A549 (cell line): Measurements from ENCODE around the gene THOC2. TPM values are rescaled to one million over a fixed set of nuclear protein-coding genes. Genes with fewer than 3 reads are reported as not detected.

Experiments used
- ATAC-seq, 2 experiments: fragments of 200-7000 bp in 1 of 2; fragments of >200 bp in 1 of 2; cut with Nextera tagmentation in 1 of 2; cut with Tn5 transposase in 1 of 2; 3 replicates each; pipeline versions ENCODE4 v1.8.0 to v1.9.1; 2018 to 2020; ENCODE audit warnings: mild to moderate bottlenecking in 1 of 2, moderate library complexity in 1 of 2
- CTCF ChIA-PET: fragments of 300-600 bp; sonication (Branson Sonifier 250); formaldehyde crosslinking; extraction: SDS; loops from one replicate; lab custom pipeline; 2021; ENCODE audit warnings: antibody characterized with exemption, inconsistent platforms; lab: Yijun Ruan, JAX
- POLR2A ChIA-PET: fragments of 350-600 bp; formaldehyde crosslinking; extraction: SDS; loops from one replicate; lab custom pipeline; 2021; ENCODE audit warnings: antibody characterized with exemption, inconsistent platforms; lab: Yijun Ruan, JAX
- DNase-seq, 2 experiments: peaks; one replicate each; pipeline versions ENCODE4 v3.0.0 to v3.0.0-alpha.2; 2011 to 2016; ENCODE audit warnings: low read depth in 1 of 2, low spot score in 1 of 2
- FAIRE-seq: peaks from 2 replicates; lab custom pipeline; 2011; peaks lifted over from hg19 to GRCh38; lab: Jason Lieb, UNC
- H3K27ac ChIP-seq, 2 experiments: fragments of >200 bp; sonication (Bioruptor Twin); formaldehyde crosslinking; 3 replicates each; pipeline ENCODE4 v1.5.1; 2016 to 2017
- H3K4me1 ChIP-seq: fragments of >200 bp; sonication (Bioruptor Twin); formaldehyde crosslinking; 3 replicates; pipeline ENCODE4 v1.6.1; 2016
- H3K4me2 ChIP-seq: fragments of >200 bp; sonication (Bioruptor Twin); formaldehyde crosslinking; 3 replicates; pipeline ENCODE4 v1.6.1; 2016
- H3K4me3 ChIP-seq: fragments of >200 bp; sonication (Bioruptor Twin); formaldehyde crosslinking; 3 replicates; pipeline ENCODE4 v1.5.1; 2016
- H3K9me3 ChIP-seq: fragments of >200 bp; sonication (Bioruptor Twin); formaldehyde crosslinking; 3 replicates; pipeline ENCODE4 v1.6.1; 2016
- CBX2 ChIP-seq: fragments of 200-600 bp; sonication (generic); IDR thresholded peaks from 2 replicates; pipeline ENCODE4 v1.6.1; 2016; ENCODE audit warnings: low read depth, mild to moderate bottlenecking, borderline replicate concordance
- CBX8 ChIP-seq: fragments of 200-600 bp; sonication (generic); IDR thresholded peaks from 2 replicates; pipeline ENCODE4 v1.6.1; 2016
- CHD2 ChIP-seq: fragments of 150-350 bp; IDR thresholded peaks from 2 replicates; pipeline ENCODE4 v1.6.1; 2014; ENCODE audit warnings: low read length; ENCODE audit not compliant: partially characterized antibody
- CHD4 ChIP-seq: fragments of 200-600 bp; sonication (generic); IDR thresholded peaks from 2 replicates; pipeline ENCODE4 v1.6.1; 2016; ENCODE audit warnings: antibody characterized with exemption, mild to moderate bottlenecking, borderline replicate concordance
- E2F6 ChIP-seq: IDR thresholded peaks from 2 replicates; pipeline ENCODE4 v1.6.1; 2012; ENCODE audit warnings: low read depth, borderline replicate concordance
- ESRRA ChIP-seq: fragments of 150-350 bp; IDR thresholded peaks from 2 replicates; pipeline ENCODE4 v1.6.1; 2014; ENCODE audit warnings: mild to moderate bottlenecking, low read length, borderline replicate concordance
- FOXS1 ChIP-seq: fragments of 250-450 bp; sonication (Bioruptor Pico); IDR thresholded peaks from 2 replicates; pipeline ENCODE4 v1.5.0; 2020; ENCODE audit warnings: mild to moderate bottlenecking, moderate library complexity
- HMGXB4 ChIP-seq: fragments of 250-450 bp; sonication (Bioruptor Pico); IDR thresholded peaks from 2 replicates; pipeline ENCODE4 v1.5.0; 2021; ENCODE audit warnings: mild to moderate bottlenecking, moderate library complexity, borderline replicate concordance
- JUN ChIP-seq, 2 experiments: fragments of >200 bp; sonication (Bioruptor Twin); formaldehyde crosslinking; IDR thresholded peaks; 2 replicates in 1 of 2; 3 replicates in 1 of 2; pipeline ENCODE4 v1.6.1; 2016 to 2017
- JUNB ChIP-seq: fragments of >200 bp; sonication (Bioruptor Twin); formaldehyde crosslinking; IDR thresholded peaks from 2 replicates; pipeline ENCODE4 v1.6.1; 2016
- KDM1A ChIP-seq: fragments of 200-600 bp; sonication (generic); IDR thresholded peaks from 2 replicates; pipeline ENCODE4 v1.6.1; 2016; ENCODE audit warnings: low read depth, mild to moderate bottlenecking
- NR3C1 ChIP-seq: fragments of >200 bp; sonication (Bioruptor Twin); formaldehyde crosslinking; IDR thresholded peaks from 3 replicates; pipeline ENCODE4 v1.6.1; 2017
- POLR2A ChIP-seq: IDR thresholded peaks from 2 replicates; pipeline ENCODE4 v1.6.1; 2012; ENCODE audit warnings: mild to moderate bottlenecking, low read length
- RAD21 ChIP-seq, 2 experiments: fragments of >200 bp in 1 of 2; sonication (Bioruptor Twin) in 1 of 2; formaldehyde crosslinking in 1 of 2; IDR thresholded peaks in 1 of 2; conservative IDR thresholded peaks in 1 of 2; 2 replicates in 1 of 2; 3 replicates in 1 of 2; pipeline ENCODE4 v1.6.1; 2012 to 2018; ENCODE audit warnings: inconsistent platforms in 1 of 2
- REST ChIP-seq: fragments of 200-600 bp; sonication (generic); IDR thresholded peaks from 2 replicates; pipeline ENCODE4 v1.6.1; 2016; ENCODE audit warnings: antibody characterized with exemption, mild to moderate bottlenecking, moderate library complexity
- RFX5 ChIP-seq: fragments of 450-650 bp; IDR thresholded peaks from 2 replicates; pipeline ENCODE4 v1.7.1; 2014; ENCODE audit warnings: antibody characterized with exemption, mild to moderate bottlenecking, moderate library complexity
- SREBF2 ChIP-seq: fragments of 450-650 bp; IDR thresholded peaks from 2 replicates; pipeline ENCODE4 v1.6.1; 2014; ENCODE audit warnings: mild to moderate bottlenecking, moderate library complexity
- ZC3H11A ChIP-seq: fragments of 450-650 bp; IDR thresholded peaks from 2 replicates; pipeline ENCODE4 v1.6.1; 2014; ENCODE audit warnings: antibody characterized with exemption, mild to moderate bottlenecking
- ZNF302 ChIP-seq: fragments of 250-450 bp; sonication (Bioruptor Pico); IDR thresholded peaks from 2 replicates; pipeline ENCODE4 v1.9.0; 2021; ENCODE audit warnings: inconsistent platforms, mild to moderate bottlenecking, moderate library complexity
- ZSCAN20 ChIP-seq: fragments of 250-450 bp; sonication (Bioruptor Pico); IDR thresholded peaks from 2 replicates; pipeline ENCODE4 v1.8.0; 2022; ENCODE audit warnings: mild to moderate bottlenecking, moderate library complexity
- WGBS: methylation state at CpG from one replicate; pipeline ENCODE4 v1.1.6; 2017; ENCODE audit errors: missing lambda C conversion rate; 5-methylcytosine and 5-hydroxymethylcytosine counted together
- polyA plus RNA-seq, 4 experiments: library from polyadenylated mRNA; depleted of rRNA in 3 of 4; stranded (reverse); fragments of >200 nt; fragmentation: RNase III in 1 of 4; extraction: RNeasy Plus Mini Kit Qiagen cat#74134 plus additional on column Dnase treatment in 1 of 4; gene quantifications; 2 replicates in 3 of 4; 3 replicates in 1 of 4; pipeline ENCODE4 v1.2.3, GENCODE V29; 2011 to 2017

THOC2 gene
- polyA plus RNA-seq, 2 of the 4 experiments (the other 2 are of a cell fraction) = 62.0 to 155 TPM

- TF ChIP-seq ZSCAN20 (CRISPR knock-in tag) = no peak
- TF ChIP-seq JUNB = no peak
- TF ChIP-seq CBX8 = no peak
- no peak for TF ChIP-seq CBX2
- TF ChIP-seq FOXS1 (CRISPR knock-in tag) = no peak
- TF ChIP-seq HMGXB4 (CRISPR knock-in tag) = no peak
- TF ChIP-seq, all 56 proteins: peak for 0
Measured at GRCh38 chrX:123749643-123750042, 16.8 kb upstream of the THOC2 start (continued).

- no peak for TF ChIP-seq REST
- TF ChIP-seq CHD2 = no peak
- no peak for TF ChIP-seq RAD21 (conservative IDR thresholded peaks at IDR 0.05 in 1 of 2, IDR thresholded peaks at IDR 0.05 in 1 of 2)
- TF ChIP-seq RFX5 = no peak
- ATAC-seq = no peak
- no peak for FAIRE-seq
- ChIA-PET POLR2A (no interaction called here), CTCF (no interaction called here)
- DNase-seq = no peak
- H3K9me3 ChIP-seq = no peaks in the 10 kb centered on the region
- H3K27ac ChIP-seq = no peak overlapping the region; a peak in 1 of 6 replicates
- H3K4me2 ChIP-seq = no peak overlapping the region
- H3K4me1 ChIP-seq = no peaks in the 10 kb centered on the region
- H3K4me3 ChIP-seq = no peak overlapping the region
- 91% methylated on average over 3 of the region's 3 CpGs for WGBS
Measured at GRCh38 chrX:123745511-123745910, 12.7 kb upstream of the THOC2 start.

GRCh38 chrX:123743312-123743711 lies 10.5 kb upstream of the THOC2 start:
- Histone ChIP-seq H3K27ac (no peak overlapping the region), H3K4me3 (no peak overlapping the region), H3K4me1 (no peaks in the 10 kb centered on the region), H3K9me3 (no peaks in the 10 kb centered on the region), H3K4me2 (no peak overlapping the region)
- DNase-seq (no peak), ATAC-seq (no peak), FAIRE-seq (no peak)
- CTCF ChIA-PET = no interaction called here
- POLR2A ChIA-PET = interaction anchor here (1.1 kb wide), 1 partner anchor 22 kb away, joined by 3 read pairs; no protein-coding TSS in a partner anchor
- WGBS = 100% methylated on average over 1 of the region's 1 CpG
- TF ChIP-seq NR3C1 (no peak), RAD21 (conservative IDR thresholded peaks at IDR 0.05 in 1 of 2, IDR thresholded peaks at IDR 0.05 in 1 of 2) (no peak), E2F6 (no peak), KDM1A (no peak), ZNF302 (no peak), JUNB (no peak), CHD4 (no peak), SREBF2 (no peak), ZC3H11A (no peak), POLR2A (no peak), JUN (IDR thresholded peaks at IDR 0.05) (no peak), ESRRA (no peak)
